ENCODE results near the gene PCDH12. TPM values are rescaled to one million over a fixed set of nuclear protein-coding genes. Genes with fewer than 3 reads are reported as not detected.

Gene PCDH12
- total RNA-seq, 1 experiment from 2014 or later, result not detected

- in situ Hi-C loops (cut with HindIII; ENCODE audit: low pct_unique_long_range_greater_than_20kb, low sequenced_read_pairs), result no loop called here
- no peak for DNase-seq (ENCODE audit: low read depth, low spot score)
Observed at GRCh38 chr5:141898448-141899049, 59.5 kb downstream of the PCDH12 start.

- in situ Hi-C loops (cut with HindIII; ENCODE audit: low pct_unique_long_range_greater_than_20kb, low sequenced_read_pairs), result no loop called here
- DNase-seq (ENCODE audit: low read depth, low spot score), result no peak
Observed at GRCh38 chr5:141897425-141897824, 60.6 kb downstream of the PCDH12 start.

Other genes with a start within 250 kb of the PCDH12 start
- gene PCDH1, start 79.8 kb downstream of the PCDH12 start, total RNA-seq (2014; rRNA removed; shearing (Covaris generic)), result 1.3 and 2.7 TPM in 2 replicates
- 67.1 and 74.3 TPM in 2 replicates for gene DELE1, start 34.3 kb downstream of the PCDH12 start, total RNA-seq (2014; rRNA removed; shearing (Covaris generic))
- 213 and 228 TPM in 2 replicates for gene RNF14, start 10.9 kb upstream of the PCDH12 start, total RNA-seq (2014; rRNA removed; shearing (Covaris generic))
- gene GNPDA1, start 54.8 kb upstream of the PCDH12 start, total RNA-seq (2014; rRNA removed; shearing (Covaris generic)), result 206 and 211 TPM in 2 replicates
- 38.6 and 41.8 TPM in 2 replicates for gene NDFIP1, start 150.6 kb upstream of the PCDH12 start, total RNA-seq (2014; rRNA removed; shearing (Covaris generic))